HepG2 (cell line): ENCODE results near the gene CAPN11. TPM values are rescaled to one million over a fixed set of nuclear protein-coding genes. Genes with fewer than 3 reads are reported as not detected.

Source experiments
- ARNT2 ChIP-seq: sonication (generic); formaldehyde crosslinking; IDR thresholded peaks from 2 replicates; pipeline ENCODE4 v1.8.0; 2022; ENCODE audit warnings: mild to moderate bottlenecking, low read depth, missing genetic modification reagents, moderate library complexity
- GFI1 ChIP-seq: sonication (generic); formaldehyde crosslinking; IDR thresholded peaks from 2 replicates; pipeline ENCODE4 v1.5.0; 2020; ENCODE audit warnings: missing genetic modification reagents, mild to moderate bottlenecking, borderline replicate concordance
- NR3C1 ChIP-seq: sonication (generic); formaldehyde crosslinking; IDR thresholded peaks from 2 replicates; pipeline ENCODE4 v1.4.0; 2020; ENCODE audit warnings: missing genetic modification reagents
- ZNF343 ChIP-seq: sonication (generic); formaldehyde crosslinking; IDR thresholded peaks from 2 replicates; pipeline ENCODE4 v1.4.0; 2020; ENCODE audit warnings: mild to moderate bottlenecking, missing genetic modification reagents
- ZNF350 ChIP-seq: sonication (generic); formaldehyde crosslinking; IDR thresholded peaks from 2 replicates; pipeline ENCODE4 v1.4.0; 2020; ENCODE audit warnings: mild to moderate bottlenecking, low read depth, missing genetic modification reagents, borderline replicate concordance
- ZNF709 ChIP-seq: sonication (generic); formaldehyde crosslinking; IDR thresholded peaks from 2 replicates; pipeline ENCODE4 v1.5.0; 2020; ENCODE audit warnings: mild to moderate bottlenecking, missing genetic modification reagents
- polyA plus RNA-seq, 8 experiments: library from polyadenylated mRNA; depleted of rRNA in 3 of 8; stranded (reverse) in 7 of 8; unstranded in 1 of 8; fragments of >200 nt; fragmentation: Illumina TruSeq in 4 of 8; extraction: Trizol in 4 of 8; gene quantifications; 2 replicates each; pipeline versions ENCODE4 v1.2.1 to v1.2.3, GENCODE V29; 2011 to 2016; ENCODE audit warnings: low read depth in 4 of 8, missing spikeins in 1 of 8, mixed read lengths in 1 of 8; ENCODE audit not compliant: insufficient read depth in 1 of 8
- total RNA-seq, 5 experiments: library from RNA; depleted of rRNA; stranded (reverse); fragments of >200 nt; fragmentation: Illumina TruSeq; extraction: Trizol; gene quantifications; 2 replicates each; pipeline ENCODE4 v1.2.3, GENCODE V29; 2016; ENCODE audit warnings: low read depth in 1 of 5
- TF ChIP-seq, protein P1 (sequence below): IDR thresholded peaks from 2 replicates; pipeline ENCODE4 v1.6.1; 2018; ENCODE audit warnings: missing genetic modification reagents, mild to moderate bottlenecking, missing compliant biosample characterization
- TF ChIP-seq, protein P2 (sequence below), 2 experiments: sonication (generic) in 1 of 2; formaldehyde crosslinking in 1 of 2; IDR thresholded peaks; 2 replicates each; pipeline versions ENCODE4 v1.6.1 to v1.9.0; 2014 to 2022; ENCODE audit warnings: antibody characterized with exemption in 1 of 2, borderline replicate concordance in 1 of 2, inconsistent platforms in 1 of 2, low read depth in 1 of 2, missing genetic modification reagents in 1 of 2
- TF ChIP-seq, protein P3 (sequence below): sonication (generic); formaldehyde crosslinking; IDR thresholded peaks from 2 replicates; pipeline ENCODE4 v1.5.0; 2020; ENCODE audit warnings: mild to moderate bottlenecking, missing genetic modification reagents, moderate library complexity
- TF ChIP-seq, protein P4 (sequence below): sonication (generic); formaldehyde crosslinking; conservative IDR thresholded peaks from 2 replicates; pipeline ENCODE4 v1.4.0; 2020; ENCODE audit warnings: missing genetic modification reagents
- TF ChIP-seq, protein P5 (sequence below): sonication (generic); formaldehyde crosslinking; IDR thresholded peaks from 2 replicates; pipeline ENCODE4 v1.4.0; 2020; ENCODE audit warnings: missing genetic modification reagents

The CAPN11 gene
- total and polyA plus RNA-seq, 2 of the 13 experiments (the other 11 are each of a cell fraction or from before 2014, with no cell fraction given): 0.07 to 0.11 TPM

DNA sequence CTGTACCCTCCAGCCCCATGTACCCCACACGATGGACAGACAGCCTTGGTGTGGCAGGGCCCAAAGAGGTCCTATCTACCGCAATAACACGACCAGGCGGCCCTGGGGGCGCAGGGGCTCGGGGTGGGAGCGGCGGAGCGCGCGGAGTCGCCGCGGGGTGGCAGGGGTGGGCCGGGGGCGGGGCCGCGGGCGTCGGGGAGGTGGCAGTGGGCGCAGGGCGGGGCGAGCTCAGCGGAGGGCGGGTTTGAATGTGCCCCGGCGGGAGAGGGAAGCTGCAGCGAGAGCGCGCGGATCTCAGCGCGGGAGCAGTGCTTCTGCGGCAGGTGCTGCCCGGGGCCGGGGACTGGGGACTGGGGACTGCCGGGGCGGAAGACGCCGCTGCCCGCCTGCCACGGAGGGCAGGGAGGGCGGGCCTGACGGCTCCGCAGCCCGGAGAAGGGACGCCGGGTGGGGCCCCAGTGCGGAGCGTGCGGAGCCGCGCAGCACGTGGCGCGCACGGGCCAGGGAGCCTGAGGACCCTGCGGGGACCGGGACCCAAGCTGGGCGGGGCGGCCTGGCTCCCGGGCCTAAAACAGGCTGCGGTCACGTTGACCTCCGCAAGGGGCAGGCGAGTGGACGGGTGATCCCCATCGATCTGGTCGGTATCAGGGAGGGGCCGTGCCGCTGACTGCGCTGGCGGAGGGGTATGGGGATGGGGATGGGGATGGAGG, 64.9 kb downstream of the CAPN11 start, which contains the start of gene SLC29A1 (continued):
- TF ChIP-seq GFI1 (peak; percentile 47; the same call in 1 of the 2 replicates), ARNT2 (CRISPR knock-in tag) (peak; percentile 87; the same call in 1 of the 2 replicates), ZNF343 (CRISPR knock-in tag) (no peak), ZNF709 (peak; percentile 71), NR3C1 (CRISPR knock-in tag) (no peak), ZNF350 (CRISPR knock-in tag) (no peak)
- TF ChIP-seq, protein P1, sequence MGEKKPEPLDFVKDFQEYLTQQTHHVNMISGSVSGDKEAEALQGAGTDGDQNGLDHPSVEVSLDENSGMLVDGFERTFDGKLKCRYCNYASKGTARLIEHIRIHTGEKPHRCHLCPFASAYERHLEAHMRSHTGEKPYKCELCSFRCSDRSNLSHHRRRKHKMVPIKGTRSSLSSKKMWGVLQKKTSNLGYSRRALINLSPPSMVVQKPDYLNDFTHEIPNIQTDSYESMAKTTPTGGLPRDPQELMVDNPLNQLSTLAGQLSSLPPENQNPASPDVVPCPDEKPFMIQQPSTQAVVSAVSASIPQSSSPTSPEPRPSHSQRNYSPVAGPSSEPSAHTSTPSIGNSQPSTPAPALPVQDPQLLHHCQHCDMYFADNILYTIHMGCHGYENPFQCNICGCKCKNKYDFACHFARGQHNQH (CRISPR knock-in tag): 0 out of 2 replicates have a peak, but pooled peaks have one; percentile 35
- TF ChIP-seq, protein P2, sequence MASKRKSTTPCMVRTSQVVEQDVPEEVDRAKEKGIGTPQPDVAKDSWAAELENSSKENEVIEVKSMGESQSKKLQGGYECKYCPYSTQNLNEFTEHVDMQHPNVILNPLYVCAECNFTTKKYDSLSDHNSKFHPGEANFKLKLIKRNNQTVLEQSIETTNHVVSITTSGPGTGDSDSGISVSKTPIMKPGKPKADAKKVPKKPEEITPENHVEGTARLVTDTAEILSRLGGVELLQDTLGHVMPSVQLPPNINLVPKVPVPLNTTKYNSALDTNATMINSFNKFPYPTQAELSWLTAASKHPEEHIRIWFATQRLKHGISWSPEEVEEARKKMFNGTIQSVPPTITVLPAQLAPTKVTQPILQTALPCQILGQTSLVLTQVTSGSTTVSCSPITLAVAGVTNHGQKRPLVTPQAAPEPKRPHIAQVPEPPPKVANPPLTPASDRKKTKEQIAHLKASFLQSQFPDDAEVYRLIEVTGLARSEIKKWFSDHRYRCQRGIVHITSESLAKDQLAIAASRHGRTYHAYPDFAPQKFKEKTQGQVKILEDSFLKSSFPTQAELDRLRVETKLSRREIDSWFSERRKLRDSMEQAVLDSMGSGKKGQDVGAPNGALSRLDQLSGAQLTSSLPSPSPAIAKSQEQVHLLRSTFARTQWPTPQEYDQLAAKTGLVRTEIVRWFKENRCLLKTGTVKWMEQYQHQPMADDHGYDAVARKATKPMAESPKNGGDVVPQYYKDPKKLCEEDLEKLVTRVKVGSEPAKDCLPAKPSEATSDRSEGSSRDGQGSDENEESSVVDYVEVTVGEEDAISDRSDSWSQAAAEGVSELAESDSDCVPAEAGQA (IDR thresholded peaks at IDR 0.05; ENCODE audit: low read depth): no peak
- TF ChIP-seq, protein P2 (CRISPR knock-in tag; IDR thresholded peaks at IDR 0.05; ENCODE audit: borderline replicate concordance): no peak; the same call in 1 of the 2 replicates
- TF ChIP-seq, protein P3, sequence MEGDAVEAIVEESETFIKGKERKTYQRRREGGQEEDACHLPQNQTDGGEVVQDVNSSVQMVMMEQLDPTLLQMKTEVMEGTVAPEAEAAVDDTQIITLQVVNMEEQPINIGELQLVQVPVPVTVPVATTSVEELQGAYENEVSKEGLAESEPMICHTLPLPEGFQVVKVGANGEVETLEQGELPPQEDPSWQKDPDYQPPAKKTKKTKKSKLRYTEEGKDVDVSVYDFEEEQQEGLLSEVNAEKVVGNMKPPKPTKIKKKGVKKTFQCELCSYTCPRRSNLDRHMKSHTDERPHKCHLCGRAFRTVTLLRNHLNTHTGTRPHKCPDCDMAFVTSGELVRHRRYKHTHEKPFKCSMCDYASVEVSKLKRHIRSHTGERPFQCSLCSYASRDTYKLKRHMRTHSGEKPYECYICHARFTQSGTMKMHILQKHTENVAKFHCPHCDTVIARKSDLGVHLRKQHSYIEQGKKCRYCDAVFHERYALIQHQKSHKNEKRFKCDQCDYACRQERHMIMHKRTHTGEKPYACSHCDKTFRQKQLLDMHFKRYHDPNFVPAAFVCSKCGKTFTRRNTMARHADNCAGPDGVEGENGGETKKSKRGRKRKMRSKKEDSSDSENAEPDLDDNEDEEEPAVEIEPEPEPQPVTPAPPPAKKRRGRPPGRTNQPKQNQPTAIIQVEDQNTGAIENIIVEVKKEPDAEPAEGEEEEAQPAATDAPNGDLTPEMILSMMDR (CRISPR knock-in tag): peak; percentile 56
- TF ChIP-seq, protein P4, sequence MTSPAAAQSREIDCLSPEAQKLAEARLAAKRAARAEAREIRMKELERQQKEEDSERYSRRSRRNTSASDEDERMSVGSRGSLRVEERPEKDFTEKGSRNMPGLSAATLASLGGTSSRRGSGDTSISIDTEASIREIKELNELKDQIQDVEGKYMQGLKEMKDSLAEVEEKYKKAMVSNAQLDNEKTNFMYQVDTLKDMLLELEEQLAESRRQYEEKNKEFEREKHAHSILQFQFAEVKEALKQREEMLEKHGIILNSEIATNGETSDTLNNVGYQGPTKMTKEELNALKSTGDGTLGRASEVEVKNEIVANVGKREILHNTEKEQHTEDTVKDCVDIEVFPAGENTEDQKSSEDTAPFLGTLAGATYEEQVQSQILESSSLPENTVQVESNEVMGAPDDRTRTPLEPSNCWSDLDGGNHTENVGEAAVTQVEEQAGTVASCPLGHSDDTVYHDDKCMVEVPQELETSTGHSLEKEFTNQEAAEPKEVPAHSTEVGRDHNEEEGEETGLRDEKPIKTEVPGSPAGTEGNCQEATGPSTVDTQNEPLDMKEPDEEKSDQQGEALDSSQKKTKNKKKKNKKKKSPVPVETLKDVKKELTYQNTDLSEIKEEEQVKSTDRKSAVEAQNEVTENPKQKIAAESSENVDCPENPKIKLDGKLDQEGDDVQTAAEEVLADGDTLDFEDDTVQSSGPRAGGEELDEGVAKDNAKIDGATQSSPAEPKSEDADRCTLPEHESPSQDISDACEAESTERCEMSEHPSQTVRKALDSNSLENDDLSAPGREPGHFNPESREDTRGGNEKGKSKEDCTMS (CRISPR knock-in tag): no peak
- TF ChIP-seq, protein P5, sequence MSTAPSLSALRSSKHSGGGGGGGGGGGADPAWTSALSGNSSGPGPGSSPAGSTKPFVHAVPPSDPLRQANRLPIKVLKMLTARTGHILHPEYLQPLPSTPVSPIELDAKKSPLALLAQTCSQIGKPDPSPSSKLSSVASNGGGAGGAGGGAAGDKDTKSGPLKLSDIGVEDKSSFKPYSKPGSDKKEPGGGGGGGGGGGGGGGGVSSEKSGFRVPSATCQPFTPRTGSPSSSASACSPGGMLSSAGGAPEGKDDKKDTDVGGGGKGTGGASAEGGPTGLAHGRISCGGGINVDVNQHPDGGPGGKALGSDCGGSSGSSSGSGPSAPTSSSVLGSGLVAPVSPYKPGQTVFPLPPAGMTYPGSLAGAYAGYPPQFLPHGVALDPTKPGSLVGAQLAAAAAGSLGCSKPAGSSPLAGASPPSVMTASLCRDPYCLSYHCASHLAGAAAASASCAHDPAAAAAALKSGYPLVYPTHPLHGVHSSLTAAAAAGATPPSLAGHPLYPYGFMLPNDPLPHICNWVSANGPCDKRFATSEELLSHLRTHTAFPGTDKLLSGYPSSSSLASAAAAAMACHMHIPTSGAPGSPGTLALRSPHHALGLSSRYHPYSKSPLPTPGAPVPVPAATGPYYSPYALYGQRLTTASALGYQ (CRISPR knock-in tag): peak; percentile 63; the same call in 1 of the 2 replicates
